Neural cell (in vitro differentiated cells): ENCODE results near the gene ROBO4.

Experiments
- EZH2 ChIP-seq: fragments of 200-600, 300-800 bp; shearing (Covaris generic), sonication (generic); IDR thresholded peaks from 2 replicates; pipeline ENCODE4 v1.6.1; 2014; ENCODE audit warnings: antibody characterized with exemption, low read length, borderline replicate concordance, mild to moderate bottlenecking; ENCODE audit not compliant: insufficient read depth, poor library complexity, severe bottlenecking
- RAD21 ChIP-seq: fragments of 450-650 bp; conservative IDR thresholded peaks from 2 replicates; pipeline ENCODE4 v1.6.1; 2014; ENCODE audit warnings: antibody characterized with exemption, mild to moderate bottlenecking, moderate library complexity
- TAF1 ChIP-seq: IDR thresholded peaks from 2 replicates; pipeline ENCODE4 v1.6.1; 2012; ENCODE audit warnings: low read depth
- TF ChIP-seq, protein P1 (sequence below): fragments of 450-650 bp; IDR thresholded peaks from 2 replicates; pipeline ENCODE4 v1.5.1; 2014; ENCODE audit warnings: antibody characterized with exemption, mild to moderate bottlenecking, moderate library complexity; ENCODE audit not compliant: poor library complexity, severe bottlenecking
- TF ChIP-seq, protein P2 (sequence below): IDR thresholded peaks from 2 replicates; pipeline ENCODE4 v1.6.1; 2012; ENCODE audit warnings: borderline replicate concordance

- TF ChIP-seq RAD21, result no peak
- TF ChIP-seq, protein P1, sequence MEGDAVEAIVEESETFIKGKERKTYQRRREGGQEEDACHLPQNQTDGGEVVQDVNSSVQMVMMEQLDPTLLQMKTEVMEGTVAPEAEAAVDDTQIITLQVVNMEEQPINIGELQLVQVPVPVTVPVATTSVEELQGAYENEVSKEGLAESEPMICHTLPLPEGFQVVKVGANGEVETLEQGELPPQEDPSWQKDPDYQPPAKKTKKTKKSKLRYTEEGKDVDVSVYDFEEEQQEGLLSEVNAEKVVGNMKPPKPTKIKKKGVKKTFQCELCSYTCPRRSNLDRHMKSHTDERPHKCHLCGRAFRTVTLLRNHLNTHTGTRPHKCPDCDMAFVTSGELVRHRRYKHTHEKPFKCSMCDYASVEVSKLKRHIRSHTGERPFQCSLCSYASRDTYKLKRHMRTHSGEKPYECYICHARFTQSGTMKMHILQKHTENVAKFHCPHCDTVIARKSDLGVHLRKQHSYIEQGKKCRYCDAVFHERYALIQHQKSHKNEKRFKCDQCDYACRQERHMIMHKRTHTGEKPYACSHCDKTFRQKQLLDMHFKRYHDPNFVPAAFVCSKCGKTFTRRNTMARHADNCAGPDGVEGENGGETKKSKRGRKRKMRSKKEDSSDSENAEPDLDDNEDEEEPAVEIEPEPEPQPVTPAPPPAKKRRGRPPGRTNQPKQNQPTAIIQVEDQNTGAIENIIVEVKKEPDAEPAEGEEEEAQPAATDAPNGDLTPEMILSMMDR, result no peak
- TF ChIP-seq, protein P2, sequence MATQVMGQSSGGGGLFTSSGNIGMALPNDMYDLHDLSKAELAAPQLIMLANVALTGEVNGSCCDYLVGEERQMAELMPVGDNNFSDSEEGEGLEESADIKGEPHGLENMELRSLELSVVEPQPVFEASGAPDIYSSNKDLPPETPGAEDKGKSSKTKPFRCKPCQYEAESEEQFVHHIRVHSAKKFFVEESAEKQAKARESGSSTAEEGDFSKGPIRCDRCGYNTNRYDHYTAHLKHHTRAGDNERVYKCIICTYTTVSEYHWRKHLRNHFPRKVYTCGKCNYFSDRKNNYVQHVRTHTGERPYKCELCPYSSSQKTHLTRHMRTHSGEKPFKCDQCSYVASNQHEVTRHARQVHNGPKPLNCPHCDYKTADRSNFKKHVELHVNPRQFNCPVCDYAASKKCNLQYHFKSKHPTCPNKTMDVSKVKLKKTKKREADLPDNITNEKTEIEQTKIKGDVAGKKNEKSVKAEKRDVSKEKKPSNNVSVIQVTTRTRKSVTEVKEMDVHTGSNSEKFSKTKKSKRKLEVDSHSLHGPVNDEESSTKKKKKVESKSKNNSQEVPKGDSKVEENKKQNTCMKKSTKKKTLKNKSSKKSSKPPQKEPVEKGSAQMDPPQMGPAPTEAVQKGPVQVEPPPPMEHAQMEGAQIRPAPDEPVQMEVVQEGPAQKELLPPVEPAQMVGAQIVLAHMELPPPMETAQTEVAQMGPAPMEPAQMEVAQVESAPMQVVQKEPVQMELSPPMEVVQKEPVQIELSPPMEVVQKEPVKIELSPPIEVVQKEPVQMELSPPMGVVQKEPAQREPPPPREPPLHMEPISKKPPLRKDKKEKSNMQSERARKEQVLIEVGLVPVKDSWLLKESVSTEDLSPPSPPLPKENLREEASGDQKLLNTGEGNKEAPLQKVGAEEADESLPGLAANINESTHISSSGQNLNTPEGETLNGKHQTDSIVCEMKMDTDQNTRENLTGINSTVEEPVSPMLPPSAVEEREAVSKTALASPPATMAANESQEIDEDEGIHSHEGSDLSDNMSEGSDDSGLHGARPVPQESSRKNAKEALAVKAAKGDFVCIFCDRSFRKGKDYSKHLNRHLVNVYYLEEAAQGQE, result no peak
- no peak for TF ChIP-seq TAF1
- no peak for TF ChIP-seq EZH2
These were observed 23.7 kb downstream of the ROBO4 start for GRCh38 chr11:124873951-124874350.
